Ishikawa (cell line): ENCODE measurements around the gene RBM24.

Experiments
- EGR1 ChIP-seq: IDR thresholded peaks from 2 replicates; pipeline ENCODE4 v1.6.1; 2012
- EP300 ChIP-seq: IDR thresholded peaks from 2 replicates; pipeline ENCODE4 v1.6.1; 2012; ENCODE audit warnings: borderline replicate concordance
- FOXM1 ChIP-seq: IDR thresholded peaks from 2 replicates; pipeline ENCODE4 v1.6.1; 2012; ENCODE audit warnings: low read depth, borderline replicate concordance
- MAX ChIP-seq: IDR thresholded peaks from 2 replicates; pipeline ENCODE4 v1.6.1; 2012
- NFIC ChIP-seq: IDR thresholded peaks from 2 replicates; pipeline ENCODE4 v1.6.1; 2012
- RAD21 ChIP-seq: IDR thresholded peaks from 2 replicates; pipeline ENCODE4 v1.6.1; 2012; ENCODE audit warnings: low read depth
- REST ChIP-seq: IDR thresholded peaks from 2 replicates; pipeline ENCODE4 v1.6.1; 2012; ENCODE audit warnings: low read depth, mild to moderate bottlenecking
- TAF1 ChIP-seq: IDR thresholded peaks from 2 replicates; pipeline ENCODE4 v1.6.1; 2012; ENCODE audit warnings: low read depth, mild to moderate bottlenecking
- TEAD4 ChIP-seq: IDR thresholded peaks from 2 replicates; pipeline ENCODE4 v1.6.1; 2012
- USF1 ChIP-seq: IDR thresholded peaks from 2 replicates; pipeline ENCODE4 v1.6.1; 2012
- YY1 ChIP-seq: IDR thresholded peaks from 2 replicates; pipeline ENCODE4 v1.6.1; 2012; ENCODE audit warnings: low read depth
- ZBTB7A ChIP-seq: IDR thresholded peaks from 2 replicates; pipeline ENCODE4 v1.6.1; 2012; ENCODE audit warnings: low read depth

- no peak for TF ChIP-seq USF1
- TF ChIP-seq MAX: no peak
- TF ChIP-seq TEAD4: no peak
- no peak for TF ChIP-seq TAF1
- TF ChIP-seq RAD21: no peak
- no peak for TF ChIP-seq FOXM1
- TF ChIP-seq REST: no peak
- TF ChIP-seq YY1: no peak
- TF ChIP-seq NFIC: no peak
- TF ChIP-seq EGR1: no peak
- TF ChIP-seq EP300: no peak
- no peak for TF ChIP-seq ZBTB7A
These were observed 18.1 kb downstream of the RBM24 start for GRCh38 chr6:17299222-17299621.
